ENCODE data around the gene FBXO41. TPM values are rescaled to one million over a fixed set of nuclear protein-coding genes. Genes with fewer than 3 reads are reported as not detected.

Gene FBXO41
- total RNA-seq, 2 donors from 2014 or later: 3.5 to 6.1 TPM

DNA sequence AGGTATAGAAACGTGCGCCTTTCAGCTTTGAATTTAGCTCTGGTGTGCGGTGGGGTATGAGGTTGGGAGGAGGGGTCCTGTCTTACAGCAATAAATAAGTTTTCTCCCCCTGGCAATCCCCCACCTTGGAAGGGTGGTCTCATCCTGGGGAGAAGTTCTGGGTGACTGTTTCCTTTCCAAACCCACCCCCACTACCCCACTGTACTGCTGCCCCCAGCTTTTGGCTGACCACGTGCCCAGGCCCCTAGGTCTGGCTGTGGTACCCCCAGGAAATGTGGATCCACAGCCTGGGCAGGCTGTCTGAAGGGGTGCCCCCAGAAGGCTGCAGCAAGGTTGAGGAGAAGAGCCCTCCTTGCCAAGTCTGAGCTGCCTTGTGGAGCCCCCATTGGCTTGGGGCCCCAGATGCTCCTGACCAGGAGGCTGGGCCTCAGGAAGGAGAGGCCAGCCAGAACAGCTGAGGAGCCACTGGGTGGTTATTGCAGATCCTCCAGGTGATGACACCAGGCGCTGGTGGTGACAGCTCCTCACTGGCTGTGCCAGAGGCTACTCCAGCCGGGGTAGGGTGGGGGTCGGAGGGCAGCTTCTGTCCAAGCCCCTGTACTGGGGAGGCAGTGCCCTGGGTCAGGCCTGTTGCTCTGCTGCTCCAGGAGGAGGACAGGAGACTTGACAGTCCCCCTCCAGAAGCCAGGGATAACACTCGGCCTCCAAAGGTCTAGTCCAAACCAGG lies 25.9 kb downstream of the FBXO41 start:
- Histone ChIP-seq H3K36me3 (peaks cover 9% of the 10 kb centered on the region), H3K27me3 (replicated peaks; ENCODE audit: insufficient read depth) (no peaks in the 10 kb centered on the region), H3K4me3 (no peak overlapping the region), H3K4me1 (ENCODE audit: control insufficient read depth in 1 of 2, low read depth in 2 of 2) (no peaks in the 10 kb centered on the region), H3K27ac (no peak overlapping the region), H3K9me3 (no peaks in the 10 kb centered on the region)
- TF ChIP-seq, protein P1, sequence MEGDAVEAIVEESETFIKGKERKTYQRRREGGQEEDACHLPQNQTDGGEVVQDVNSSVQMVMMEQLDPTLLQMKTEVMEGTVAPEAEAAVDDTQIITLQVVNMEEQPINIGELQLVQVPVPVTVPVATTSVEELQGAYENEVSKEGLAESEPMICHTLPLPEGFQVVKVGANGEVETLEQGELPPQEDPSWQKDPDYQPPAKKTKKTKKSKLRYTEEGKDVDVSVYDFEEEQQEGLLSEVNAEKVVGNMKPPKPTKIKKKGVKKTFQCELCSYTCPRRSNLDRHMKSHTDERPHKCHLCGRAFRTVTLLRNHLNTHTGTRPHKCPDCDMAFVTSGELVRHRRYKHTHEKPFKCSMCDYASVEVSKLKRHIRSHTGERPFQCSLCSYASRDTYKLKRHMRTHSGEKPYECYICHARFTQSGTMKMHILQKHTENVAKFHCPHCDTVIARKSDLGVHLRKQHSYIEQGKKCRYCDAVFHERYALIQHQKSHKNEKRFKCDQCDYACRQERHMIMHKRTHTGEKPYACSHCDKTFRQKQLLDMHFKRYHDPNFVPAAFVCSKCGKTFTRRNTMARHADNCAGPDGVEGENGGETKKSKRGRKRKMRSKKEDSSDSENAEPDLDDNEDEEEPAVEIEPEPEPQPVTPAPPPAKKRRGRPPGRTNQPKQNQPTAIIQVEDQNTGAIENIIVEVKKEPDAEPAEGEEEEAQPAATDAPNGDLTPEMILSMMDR (IDR thresholded peaks at IDR 0.05): no peak
- DNase-seq (ENCODE audit: low spot score) (no peak), ATAC-seq (ENCODE audit: insufficient number of reproducible peaks, low FRiP score, low read depth) (no peak)

DNA sequence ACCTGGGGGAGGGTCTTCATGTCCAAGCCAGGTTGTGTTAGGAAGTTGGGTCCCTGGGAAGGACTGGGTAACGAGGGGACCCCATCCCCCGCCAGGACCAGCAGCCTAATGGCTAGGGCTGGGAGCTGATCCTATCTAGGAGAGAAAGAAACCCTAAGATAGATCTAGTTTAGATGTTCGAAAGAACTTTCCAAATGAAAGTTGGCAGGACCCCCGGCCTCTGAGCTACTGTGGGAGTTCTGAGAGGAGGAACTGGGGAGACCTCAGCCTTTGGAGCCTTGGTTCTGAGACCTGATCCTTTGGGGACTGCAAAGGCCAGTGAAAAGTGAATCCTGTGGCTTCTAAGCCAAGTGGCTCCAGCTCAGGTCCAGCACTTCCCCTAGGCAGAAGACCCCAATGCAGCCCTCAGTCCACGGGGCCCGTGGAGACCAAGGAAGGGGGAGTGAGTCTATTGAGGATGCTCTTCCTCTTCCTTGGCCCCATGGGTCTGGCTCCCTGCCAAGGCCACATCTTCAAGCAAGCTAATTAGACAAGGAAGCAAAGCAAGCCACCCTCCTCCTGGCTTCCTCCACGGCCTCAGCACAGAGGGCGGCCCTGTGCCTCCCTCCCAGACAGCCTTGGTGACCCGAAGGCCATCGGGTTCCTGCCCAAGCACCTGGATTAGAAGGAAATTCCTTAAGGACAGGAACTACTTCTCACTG lies 26.7 kb downstream of the FBXO41 start:
- ATAC-seq (ENCODE audit: insufficient number of reproducible peaks, low FRiP score, low read depth) (no peak), DNase-seq (ENCODE audit: low spot score) (no peak)
- H3K9me3 ChIP-seq: no peaks in the 10 kb centered on the region
- no peak overlapping the region for H3K27ac ChIP-seq
- H3K36me3 ChIP-seq: peaks cover 17% of the 10 kb centered on the region
- no peaks in the 10 kb centered on the region for H3K4me1 ChIP-seq (ENCODE audit: control insufficient read depth in 1 of 2, low read depth in 2 of 2)
- H3K27me3 ChIP-seq (replicated peaks; ENCODE audit: insufficient read depth): no peaks in the 10 kb centered on the region
- H3K4me3 ChIP-seq: no peak overlapping the region
- TF ChIP-seq, protein P1 (IDR thresholded peaks at IDR 0.05): no peak

DNA sequence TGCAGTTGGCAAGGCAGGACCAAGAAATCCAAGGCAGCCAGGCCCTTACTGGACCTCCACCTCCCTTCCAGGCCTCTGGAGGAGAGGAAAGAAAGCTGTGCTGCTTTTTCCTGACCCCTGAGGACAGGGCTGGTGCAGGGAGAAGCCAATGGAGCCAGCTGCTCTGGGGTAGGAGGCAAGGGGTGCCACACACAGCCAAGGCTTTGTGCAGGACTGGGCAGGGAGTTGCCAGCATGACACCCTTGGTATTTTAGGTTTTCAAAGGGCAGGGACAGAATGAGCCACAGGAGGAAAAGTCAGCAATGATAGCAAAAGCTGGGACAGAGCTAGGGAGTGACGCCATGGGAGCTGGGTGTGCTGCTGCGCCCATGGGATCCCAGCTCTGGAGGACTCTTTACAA lies 27.3 kb downstream of the FBXO41 start:
- ATAC-seq (ENCODE audit: insufficient number of reproducible peaks, low FRiP score, low read depth): no peak

DNA sequence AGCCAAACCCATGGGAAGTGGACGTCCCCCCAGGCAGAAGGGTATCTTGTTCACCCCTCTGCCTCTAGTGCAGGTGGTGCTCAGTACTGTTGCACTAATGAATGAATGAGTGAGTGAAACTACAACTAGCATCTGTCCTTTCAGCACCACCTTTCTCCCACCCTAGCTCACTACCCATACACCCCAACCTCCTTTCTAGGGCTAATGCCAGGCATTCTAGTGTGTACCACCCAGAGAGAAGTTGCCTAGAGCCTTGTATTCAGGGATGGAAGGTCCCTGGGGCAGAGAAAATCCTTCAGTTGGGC lies 27.7 kb downstream of the FBXO41 start:
- Histone ChIP-seq H3K27ac (no peak overlapping the region), H3K4me1 (ENCODE audit: control insufficient read depth in 1 of 2, low read depth in 2 of 2) (no peaks in the 10 kb centered on the region), H3K27me3 (replicated peaks; ENCODE audit: insufficient read depth) (no peaks in the 10 kb centered on the region), H3K9me3 (no peaks in the 10 kb centered on the region), H3K4me3 (no peak overlapping the region), H3K36me3 (peaks cover 18% of the 10 kb centered on the region)
- ATAC-seq (ENCODE audit: insufficient number of reproducible peaks, low FRiP score, low read depth) (no peak), DNase-seq (ENCODE audit: low spot score) (no peak)
- TF ChIP-seq, protein P1 (IDR thresholded peaks at IDR 0.05): no peak

More for the DNA sequence above, 27.3 kb downstream of the FBXO41 start:
- Histone ChIP-seq H3K4me1 (ENCODE audit: control insufficient read depth in 1 of 2, low read depth in 2 of 2) (no peaks in the 10 kb centered on the region), H3K9me3 (no peaks in the 10 kb centered on the region), H3K27me3 (replicated peaks; ENCODE audit: insufficient read depth) (no peaks in the 10 kb centered on the region), H3K4me3 (no peak overlapping the region), H3K36me3 (peaks cover 18% of the 10 kb centered on the region), H3K27ac (no peak overlapping the region)
- TF ChIP-seq, protein P1 (IDR thresholded peaks at IDR 0.05): no peak
- DNase-seq (ENCODE audit: low spot score): no peak

DNA sequence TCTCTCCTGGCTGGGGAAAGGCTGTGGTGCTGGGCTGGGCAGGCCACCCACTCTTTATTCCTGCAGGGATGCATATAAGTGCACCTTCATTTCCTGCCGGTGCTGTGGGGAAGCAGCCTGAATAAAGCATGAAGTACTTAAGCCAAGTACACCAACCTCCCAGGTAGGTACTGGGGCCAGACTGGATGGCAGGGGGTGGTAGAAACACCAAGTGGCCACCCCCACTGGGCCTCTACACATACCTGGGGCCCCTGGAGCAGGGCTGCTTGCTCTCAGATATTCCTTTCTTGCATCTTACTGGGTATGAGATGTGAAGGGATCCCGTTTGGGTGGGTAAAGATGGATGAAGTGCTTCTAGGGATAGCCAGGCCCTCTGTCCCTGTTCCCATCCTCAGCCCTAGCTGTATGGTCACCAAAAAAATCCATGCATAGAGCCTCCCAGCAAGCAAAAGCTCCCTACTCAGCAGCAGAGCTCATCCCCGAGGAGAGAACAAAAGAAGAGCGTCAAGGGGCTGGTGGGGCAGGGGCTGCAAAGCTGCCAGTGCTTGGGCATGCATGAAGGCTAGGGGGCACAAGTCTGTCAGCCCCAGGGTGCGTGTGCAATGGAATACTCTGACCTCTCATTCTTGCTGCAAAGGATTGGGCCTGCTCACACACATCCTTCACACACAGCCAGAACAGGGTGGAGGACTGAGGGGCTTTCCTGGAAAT lies 28.2 kb downstream of the FBXO41 start:
- H3K27ac ChIP-seq: no peak overlapping the region
- no peaks in the 10 kb centered on the region for H3K9me3 ChIP-seq
- peaks cover 19% of the 10 kb centered on the region for H3K36me3 ChIP-seq
- H3K4me1 ChIP-seq (ENCODE audit: control insufficient read depth in 1 of 2, low read depth in 2 of 2): no peaks in the 10 kb centered on the region
- TF ChIP-seq, protein P1 (IDR thresholded peaks at IDR 0.05): no peak
- no peak for ATAC-seq (ENCODE audit: insufficient number of reproducible peaks, low FRiP score, low read depth)
- H3K27me3 ChIP-seq (replicated peaks; ENCODE audit: insufficient read depth): no peaks in the 10 kb centered on the region
- H3K4me3 ChIP-seq: no peak overlapping the region
- no peak for DNase-seq (ENCODE audit: low spot score)
